Measurements from ENCODE around the gene CDC42EP3.

The CDC42EP3 gene

GRCh38 chr2:37593694-37594093 is 77.7 kb downstream of the CDC42EP3 start:
- H3K4me2 ChIP-seq, result no peak overlapping the region
- H3K36me3 ChIP-seq, result no peaks in the 10 kb centered on the region
- no peak overlapping the region for H3K4me3 ChIP-seq
- H4K20me1 ChIP-seq, result no peaks in the 10 kb centered on the region
- H3K27me3 ChIP-seq, result no peaks in the 10 kb centered on the region
- H3K4me1 ChIP-seq, result peaks cover 0 to 33% (median 12%) of the 10 kb centered on the region in 10 experiments; a peak in 13 of 20 replicates
- no peak for TF ChIP-seq Cebpa-rat (IDR thresholded peaks at IDR 0.05)
- H3K9ac ChIP-seq, result no peak overlapping the region
- no peak overlapping the region for H3K27ac ChIP-seq
- peaks cover 22 to 33% (median 25%) of the 10 kb centered on the region in 11 experiments for H3K9me3 ChIP-seq (replicated peaks in 1 of 11)

GRCh38 chr2:37593024-37593423 is 78.4 kb downstream of the CDC42EP3 start:
- no peak for TF ChIP-seq Cebpa-rat (IDR thresholded peaks at IDR 0.05)
- peaks cover 0 to 39% (median 12%) of the 10 kb centered on the region in 10 experiments; a peak in 13 of 20 replicates for H3K4me1 ChIP-seq
- H4K20me1 ChIP-seq, result no peaks in the 10 kb centered on the region
- H3K4me3 ChIP-seq, result no peak overlapping the region
- H3K9me3 ChIP-seq (replicated peaks in 1 of 11), result peaks cover 22 to 28% (median 25%) of the 10 kb centered on the region in 11 experiments
- no peak overlapping the region for H3K4me2 ChIP-seq
- H3K27me3 ChIP-seq, result no peaks in the 10 kb centered on the region
- H3K9ac ChIP-seq, result no peak overlapping the region
- no peak overlapping the region for H3K27ac ChIP-seq
- no peaks in the 10 kb centered on the region for H3K36me3 ChIP-seq
